ENCODE measurements around the gene SPAG17. TPM values are rescaled to one million over a fixed set of nuclear protein-coding genes. Genes with fewer than 3 reads are reported as not detected.

SPAG17 gene
- polyA plus RNA-seq, 1 of the 3 experiments (the other 2 are of a cell fraction): not detected

- Histone ChIP-seq H3K27me3 (ENCODE audit: insufficient read depth) (no peaks in the 10 kb centered on the region), H3K27ac (ENCODE audit: low read depth in 2 of 2, low read length in 1 of 2) (no peak overlapping the region), H3K9me2 (no peaks in the 10 kb centered on the region), H3K4me2 (no peak overlapping the region), H3F3A (replicated peaks; ENCODE audit: insufficient read depth) (peaks cover 9% of the 10 kb centered on the region), H3K9me3 (no peaks in the 10 kb centered on the region), H3K9ac (no peak overlapping the region), H3K36me3 (replicated peaks in 1 of 2; ENCODE audit: control insufficient read depth in 1 of 2, insufficient read depth in 2 of 2, low read length in 1 of 2) (peaks cover 35 to 43% of the 10 kb centered on the region in 2 experiments), H3K4me3 (ENCODE audit: low read depth in 2 of 2, low read length in 1 of 2) (no peak overlapping the region), H2AFZ (ENCODE audit: low read depth) (no peak overlapping the region), H3K4me1 (ENCODE audit: control insufficient read depth in 1 of 2, insufficient read depth in 2 of 2, low read depth in 1 of 2, low read length in 1 of 2) (peaks cover 14% of the 10 kb centered on the region in 2 experiments; a peak in 3 of 4 replicates), H4K20me1 (ENCODE audit: insufficient read depth) (peaks cover 16% of the 10 kb centered on the region), H3K79me2 (ENCODE audit: insufficient read depth) (peaks cover 67% of the 10 kb centered on the region)
- ChIA-PET POLR2A (no interaction called here), CTCF (interaction anchor here (0.7 kb wide), 1 partner anchor 1017 kb away, joined by 3 read pairs; no protein-coding TSS in a partner anchor)
- TF ChIP-seq JUND (IDR thresholded peaks at IDR 0.05) (no peak), USF1 (IDR thresholded peaks at IDR 0.05; ENCODE audit: borderline replicate concordance, low read depth) (no peak), YY1 (IDR thresholded peaks at IDR 0.05; ENCODE audit: low read depth) (no peak), FOXM1 (IDR thresholded peaks at IDR 0.05; ENCODE audit: low read depth) (no peak), EZH2phosphoT487 (IDR thresholded peaks at IDR 0.05; ENCODE audit: borderline replicate concordance, low read depth) (no peak), SMC3 (IDR thresholded peaks at IDR 0.05; ENCODE audit: low read depth, low read length) (no peak), IRF3 (IDR thresholded peaks at IDR 0.05; ENCODE audit: low read depth, low read length) (no peak), ZBTB33 (IDR thresholded peaks at IDR 0.05; ENCODE audit: borderline replicate concordance, low read depth) (no peak), TEAD4 (IDR thresholded peaks at IDR 0.05; ENCODE audit: borderline replicate concordance, insufficient read depth) (no peak), PBX3 (IDR thresholded peaks at IDR 0.05) (no peak), REST (IDR thresholded peaks at IDR 0.05; ENCODE audit: low read depth, low read length) (no peak), TAF1 (IDR thresholded peaks at IDR 0.05; ENCODE audit: borderline replicate concordance, low read depth, low read length) (no peak), MAX (IDR thresholded peaks at IDR 0.05; ENCODE audit: low read depth) (no peak)
- WGBS (ENCODE audit: low lambda C conversion rate): 96% methylated on average over 4 of the region's 4 CpGs
- DNase-seq: no peak
Measured at GRCh38 chr1:117932576-117932975, 252.5 kb downstream of the SPAG17 start.
